ENCODE results near the gene GCA. TPM values are rescaled to one million over a fixed set of nuclear protein-coding genes. Genes with fewer than 3 reads are reported as not detected.

The GCA gene
- total and polyA plus RNA-seq, 2 of the 8 experiments (the other 6 are each of a cell fraction or from before 2014, with no cell fraction given), result 37.4 to 42.0 TPM

- Histone ChIP-seq H2AFZ (ENCODE audit: low read length) (no peak overlapping the region), H2BK20ac (ENCODE audit: low read length) (no peak overlapping the region), H3K36me3 (ENCODE audit: control insufficient read depth in 2 of 4, insufficient read depth in 4 of 4, low read length in 3 of 4) (no peaks in the 10 kb centered on the region), H4K5ac (ENCODE audit: insufficient read length, low read depth, low read length) (no peak overlapping the region), H3K4me1 (replicated peaks in 1 of 4; ENCODE audit: control insufficient read depth in 3 of 4, insufficient read depth in 4 of 4, low read length in 3 of 4) (peaks cover 0 to 3% (median 0%) of the 10 kb centered on the region in 4 experiments; a peak in 1 of 7 replicates), H4K20me1 (replicated peaks in 1 of 2; ENCODE audit: control insufficient read depth in 1 of 2, insufficient read depth in 2 of 2, low read length in 2 of 2) (no peaks in the 10 kb centered on the region), H3K27me3 (replicated peaks in 1 of 4; ENCODE audit: control insufficient read depth in 3 of 4, extremely low read depth in 1 of 4, insufficient read depth in 3 of 4, low read length in 3 of 4) (no peaks in the 10 kb centered on the region), H2BK12ac (ENCODE audit: low read depth, low read length) (no peak overlapping the region), H2BK120ac (replicated peaks; ENCODE audit: low read depth, low read length) (no peak overlapping the region), H2AK5ac (ENCODE audit: low read depth, low read length) (no peak overlapping the region), H3K4me3 (ENCODE audit: extremely low read depth in 1 of 4, insufficient read depth in 2 of 4, low read depth in 3 of 4, low read length in 4 of 4) (no peak overlapping the region), H3K23me2 (ENCODE audit: low read depth, low read length) (no peaks in the 10 kb centered on the region), H2BK15ac (ENCODE audit: low read length) (no peak overlapping the region), H3K56ac (replicated peaks; ENCODE audit: insufficient read length, low read depth, low read length) (no peak overlapping the region), H2BK5ac (ENCODE audit: low read depth, low read length) (no peak overlapping the region), H3K27ac (ENCODE audit: low read depth, low read length) (no peak overlapping the region), H3K9me3 (ENCODE audit: insufficient read depth in 2 of 2, low read depth in 1 of 2, low read length in 1 of 2) (no peaks in the 10 kb centered on the region), H3K9ac (replicated peaks in 1 of 4; ENCODE audit: extremely low read depth in 1 of 4, low read depth in 3 of 4, low read length in 3 of 4) (no peak overlapping the region), H3K4ac (replicated peaks; ENCODE audit: insufficient read length, low read depth, low read length) (no peak overlapping the region), H3K79me2 (ENCODE audit: control insufficient read depth in 1 of 2, insufficient read depth in 2 of 2, low read length in 2 of 2) (no peaks in the 10 kb centered on the region), H4K8ac (ENCODE audit: extremely low read depth, insufficient read depth, low read length) (no peak overlapping the region), H4K91ac (replicated peaks; ENCODE audit: insufficient read length, low read length) (no peak overlapping the region), H3K23ac (ENCODE audit: insufficient read length) (no peak overlapping the region), H3K14ac (ENCODE audit: insufficient read length) (no peak overlapping the region), H3K4me2 (ENCODE audit: insufficient read depth in 1 of 2, low read depth in 2 of 2, low read length in 2 of 2) (no peak overlapping the region), H3K79me1 (ENCODE audit: low read depth, low read length) (no peaks in the 10 kb centered on the region), H3K18ac (ENCODE audit: extremely low read depth, low read length) (no peak overlapping the region)
- no peak for DNase-seq (ENCODE audit: low read depth in 1 of 2, low spot score in 2 of 2)
- 76% methylated on average over 3 of the region's 3 CpGs; no CpG with 5 or more reads in 1 of the 2 experiments for WGBS, 2 experiments (ENCODE audit: extremely low coverage in 1 of 2, insufficient coverage in 1 of 2, insufficient read length in 1 of 2, insufficient replicate concordance in 2 of 2, low coverage in 1 of 2, low lambda C conversion rate in 2 of 2, missing lambda C conversion rate in 1 of 2)
- ChIA-PET CTCF (ENCODE audit: partially characterized antibody) (no interaction called here), POLR2A (ENCODE audit: partially characterized antibody) (no interaction called here)
- FAIRE-seq, result no peak
- no peak for TF ChIP-seq NRF1 (IDR thresholded peaks at IDR 0.05; ENCODE audit: low read depth, low read length)
- TF ChIP-seq EGR1 (IDR thresholded peaks at IDR 0.05; ENCODE audit: borderline replicate concordance, low read depth, low read length), result no peak
- TF ChIP-seq RBBP5 (IDR thresholded peaks at IDR 0.05; ENCODE audit: borderline replicate concordance, low read depth, low read length), result no peak
- TF ChIP-seq TBP (IDR thresholded peaks at IDR 0.05; ENCODE audit: low read depth, low read length), result no peak
- TF ChIP-seq PHF8 (conservative IDR thresholded peaks at IDR 0.05; ENCODE audit: low read depth, low read length), result no peak
- no peak for TF ChIP-seq ZNF274 (IDR thresholded peaks at IDR 0.05; ENCODE audit: borderline replicate concordance, extremely low read depth, low read length)
- TF ChIP-seq CHD2 (IDR thresholded peaks at IDR 0.05; ENCODE audit: low read length), result no peak
- no peak for TF ChIP-seq ATF3 (IDR thresholded peaks at IDR 0.05; ENCODE audit: insufficient read depth, low read depth, low read length)
- no peak for TF ChIP-seq SIRT6 (IDR thresholded peaks at IDR 0.05; ENCODE audit: low read length)
- no peak for TF ChIP-seq SP2 (IDR thresholded peaks at IDR 0.05; ENCODE audit: low read length)
- TF ChIP-seq ASH2L (IDR thresholded peaks at IDR 0.05; ENCODE audit: low read length), result no peak
- TF ChIP-seq RFX5 (IDR thresholded peaks at IDR 0.05; ENCODE audit: borderline replicate concordance, low read depth, low read length), result no peak
Measured at GRCh38 chr2:162385536-162385935, 41.6 kb downstream of the GCA start.

Data from H1 (cell line).